ENCODE data around the gene CRKL.

Gene CRKL

DNA sequence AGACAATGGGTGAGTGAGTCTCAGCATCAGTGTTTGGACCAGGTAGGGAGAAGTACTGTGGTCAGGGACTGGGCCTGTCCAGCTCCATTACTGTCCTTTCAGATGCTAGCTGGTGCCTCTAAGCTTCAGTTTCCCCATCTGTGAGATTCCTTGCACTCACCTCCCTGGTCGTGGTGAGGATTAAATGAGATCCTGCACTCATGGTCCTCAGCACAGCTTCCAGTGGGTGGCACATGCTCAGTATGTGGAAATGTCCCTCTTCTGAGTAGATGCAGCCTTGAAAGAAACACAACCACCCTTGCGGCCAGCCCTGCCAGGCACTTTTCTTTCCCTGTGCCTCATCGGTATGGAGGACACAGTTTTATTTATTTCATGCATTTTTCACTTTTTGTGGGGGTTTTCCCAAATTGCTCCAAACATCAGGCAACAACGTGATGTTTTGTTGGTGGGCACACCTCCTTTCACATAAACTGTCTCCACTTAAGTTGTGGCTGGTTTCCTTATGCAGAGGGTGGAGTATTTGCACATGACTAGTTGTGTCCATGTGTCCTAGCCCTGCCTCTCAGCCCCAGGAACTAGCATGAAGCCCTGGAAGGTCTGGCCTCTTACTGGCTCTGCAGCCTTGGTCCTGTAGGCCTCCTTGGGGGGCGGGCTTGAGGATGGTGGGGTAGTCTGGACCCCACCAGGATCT lies 66.0 kb downstream of the CRKL start:
- DNase-seq: no peak

DNA sequence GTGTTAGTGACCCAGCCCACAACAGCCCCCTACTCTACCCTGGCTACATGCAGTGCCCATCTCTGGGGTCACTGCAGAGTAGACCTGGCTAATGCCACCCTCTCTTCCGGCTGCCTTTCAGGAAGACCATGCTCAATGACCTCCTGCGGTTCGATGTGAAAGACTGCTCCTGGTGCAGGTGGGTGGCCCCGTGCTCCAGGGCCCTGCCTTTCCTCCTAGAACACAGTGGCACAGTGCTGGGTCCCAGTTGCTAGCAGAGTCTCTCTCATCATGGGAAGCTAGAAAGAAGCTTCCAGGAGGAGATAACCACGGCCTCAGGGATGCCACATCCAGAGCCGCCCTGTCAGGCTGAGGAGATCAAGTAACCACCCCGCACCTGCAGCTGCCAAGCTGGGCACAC lies 68.5 kb downstream of the CRKL start:
- no peak for DNase-seq

DNA sequence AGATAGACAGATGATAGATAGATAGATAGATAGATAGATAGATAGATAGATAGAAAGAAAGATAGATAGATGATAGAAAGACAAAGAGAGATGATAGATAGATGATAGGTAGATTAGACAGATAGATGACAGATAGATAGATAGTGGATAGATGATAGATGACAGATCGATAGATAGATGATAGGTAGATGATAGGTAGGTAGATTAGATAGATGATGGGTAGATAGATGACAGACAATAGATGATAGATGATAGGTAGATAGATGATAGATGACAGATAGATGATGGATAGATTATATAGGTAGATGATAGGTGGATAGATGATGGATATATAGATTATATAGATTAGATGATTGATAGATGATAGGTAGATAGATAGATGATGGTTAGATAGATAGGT lies 69.2 kb downstream of the CRKL start:
- DNase-seq: no peak

DNA sequence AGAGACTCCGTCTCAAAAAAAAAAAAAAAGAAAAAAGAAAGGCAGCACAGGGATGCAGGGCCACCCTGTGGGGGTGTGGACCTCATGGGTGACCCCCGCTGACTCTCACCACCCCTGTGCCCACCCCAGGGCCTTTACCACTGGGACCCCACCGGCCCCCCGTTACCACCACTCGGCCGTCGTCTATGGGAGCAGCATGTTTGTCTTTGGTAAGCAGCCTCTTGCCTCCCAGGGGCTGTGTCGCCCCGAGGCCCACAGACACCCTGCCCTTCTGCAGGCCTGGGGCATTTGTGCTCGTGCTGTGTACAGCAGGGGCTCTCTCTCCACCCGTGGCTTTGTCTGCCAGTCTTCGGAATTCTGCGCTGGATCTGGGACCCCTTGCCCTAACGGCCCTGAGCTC lies 70.2 kb downstream of the CRKL start:
- DNase-seq: no peak

DNA sequence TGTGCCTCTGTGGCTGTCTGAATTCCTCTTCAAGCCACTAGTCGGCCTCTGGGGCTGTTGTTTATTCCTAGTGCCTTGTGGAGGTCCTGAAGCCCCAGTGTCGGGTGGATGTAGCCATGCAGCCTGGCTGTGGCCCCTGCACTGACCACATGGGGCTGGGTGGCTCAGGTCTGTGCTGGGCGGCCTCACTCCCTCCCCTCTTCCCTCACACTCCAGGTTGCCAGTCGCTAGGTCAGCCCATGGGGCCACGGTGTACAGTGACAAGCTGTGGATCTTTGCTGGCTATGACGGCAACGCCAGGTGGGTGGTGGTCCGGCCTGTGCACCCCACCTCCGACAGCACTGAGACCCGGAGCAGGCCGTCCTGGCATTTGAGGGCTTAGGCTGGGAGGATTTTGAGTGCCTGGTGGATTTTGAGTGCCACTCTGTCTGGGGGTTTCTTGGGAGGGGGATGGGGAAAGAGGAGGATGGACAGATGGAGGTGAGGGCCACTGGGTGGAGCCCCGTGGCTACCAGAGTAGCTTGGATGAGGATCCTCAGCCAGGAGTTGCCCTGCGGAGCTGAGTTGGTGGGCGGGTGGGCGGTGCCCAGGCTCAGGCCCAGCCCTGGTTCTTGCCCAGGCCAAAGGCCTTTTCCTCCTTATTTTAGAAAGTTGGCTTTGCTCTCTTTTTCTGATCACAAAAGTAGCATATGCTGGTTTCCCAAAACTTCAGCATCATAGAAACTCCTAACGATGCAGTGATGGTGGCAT lies 71.5 kb downstream of the CRKL start:
- DNase-seq: no peak

DNA sequence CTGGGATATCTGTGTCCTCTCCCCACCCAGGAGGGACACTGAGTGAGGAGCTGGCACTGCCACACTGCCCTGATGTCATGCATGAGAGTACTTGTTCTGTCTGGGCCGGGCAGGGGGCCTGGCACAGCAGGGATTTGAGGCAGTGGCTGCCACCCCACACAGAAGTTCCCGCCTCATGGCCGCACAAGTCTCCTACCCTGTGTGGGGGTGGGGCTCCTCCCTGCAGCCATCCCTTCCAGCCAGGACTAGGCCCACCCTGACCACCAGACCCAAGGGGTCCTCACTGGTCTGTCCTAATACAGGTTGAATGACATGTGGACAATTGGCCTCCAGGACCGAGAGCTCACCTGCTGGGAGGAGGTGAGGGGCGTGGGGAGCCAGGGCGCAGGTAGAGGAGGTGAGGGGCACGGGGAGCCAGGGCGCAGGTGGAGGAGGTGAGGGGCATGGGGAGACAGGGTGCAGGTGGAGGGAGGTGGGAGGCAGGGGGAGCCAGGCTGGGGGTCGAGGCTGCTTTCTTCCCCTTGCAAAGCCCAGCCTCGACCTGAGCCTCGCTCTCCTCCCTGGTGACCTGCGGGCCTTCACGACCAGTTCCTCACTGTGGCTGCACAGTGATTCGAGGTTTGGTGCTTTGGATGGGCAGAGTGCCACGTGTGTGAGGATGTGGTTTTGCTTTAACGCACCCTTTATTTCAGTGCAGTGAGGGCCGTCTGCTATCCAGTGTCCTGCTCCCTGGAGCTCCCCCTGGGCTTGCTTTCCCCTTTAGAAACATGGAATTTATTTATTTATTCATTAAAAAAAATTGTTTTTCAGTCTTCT lies 72.3 kb downstream of the CRKL start:
- DNase-seq: no peak

DNA sequence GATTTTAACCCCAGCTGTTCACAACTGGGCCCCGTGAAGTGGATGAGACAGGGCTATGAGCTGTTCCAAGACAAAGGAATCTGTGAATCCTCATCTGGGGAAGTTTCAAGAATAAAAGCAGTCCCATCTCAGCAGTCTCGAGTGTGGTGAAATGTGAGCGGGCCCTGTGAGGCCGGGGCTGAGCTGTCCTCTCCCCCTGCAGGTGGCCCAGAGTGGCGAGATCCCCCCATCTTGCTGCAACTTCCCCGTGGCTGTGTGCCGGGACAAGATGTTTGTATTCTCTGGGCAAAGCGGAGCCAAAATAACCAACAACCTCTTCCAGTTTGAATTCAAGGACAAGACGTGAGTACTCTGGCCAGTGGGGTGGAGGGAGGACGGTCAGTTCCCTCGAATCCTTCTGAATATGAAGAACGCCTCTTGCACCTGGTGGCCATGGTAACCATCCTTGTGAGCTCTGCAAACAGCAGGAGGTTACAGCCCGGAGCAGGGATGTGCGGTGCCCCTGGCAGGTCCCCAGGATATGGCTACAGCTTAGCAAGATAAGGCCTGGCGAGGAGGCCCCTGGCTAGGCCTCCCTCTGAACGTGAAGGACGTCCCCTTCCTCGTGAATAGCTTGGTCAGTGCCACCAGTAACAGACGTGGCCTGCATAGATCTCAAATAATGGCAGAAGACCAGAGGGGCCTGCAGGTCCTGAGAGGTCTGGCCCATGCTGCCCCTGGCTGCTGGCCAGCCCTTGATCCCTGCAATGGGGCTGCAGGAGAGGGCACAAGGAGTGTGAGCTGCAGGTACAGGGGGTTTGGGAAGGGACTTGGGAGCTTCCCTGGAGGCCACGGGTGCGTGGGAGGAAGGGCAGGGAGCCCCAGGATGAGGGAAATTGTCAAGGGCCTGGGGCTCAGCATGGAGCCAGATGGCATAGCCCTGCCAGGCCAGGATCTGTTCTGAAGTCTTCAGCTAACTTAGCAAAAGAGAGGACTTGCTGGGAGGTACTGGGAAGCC lies 73.3 kb downstream of the CRKL start:
- DNase-seq: no peak

DNA sequence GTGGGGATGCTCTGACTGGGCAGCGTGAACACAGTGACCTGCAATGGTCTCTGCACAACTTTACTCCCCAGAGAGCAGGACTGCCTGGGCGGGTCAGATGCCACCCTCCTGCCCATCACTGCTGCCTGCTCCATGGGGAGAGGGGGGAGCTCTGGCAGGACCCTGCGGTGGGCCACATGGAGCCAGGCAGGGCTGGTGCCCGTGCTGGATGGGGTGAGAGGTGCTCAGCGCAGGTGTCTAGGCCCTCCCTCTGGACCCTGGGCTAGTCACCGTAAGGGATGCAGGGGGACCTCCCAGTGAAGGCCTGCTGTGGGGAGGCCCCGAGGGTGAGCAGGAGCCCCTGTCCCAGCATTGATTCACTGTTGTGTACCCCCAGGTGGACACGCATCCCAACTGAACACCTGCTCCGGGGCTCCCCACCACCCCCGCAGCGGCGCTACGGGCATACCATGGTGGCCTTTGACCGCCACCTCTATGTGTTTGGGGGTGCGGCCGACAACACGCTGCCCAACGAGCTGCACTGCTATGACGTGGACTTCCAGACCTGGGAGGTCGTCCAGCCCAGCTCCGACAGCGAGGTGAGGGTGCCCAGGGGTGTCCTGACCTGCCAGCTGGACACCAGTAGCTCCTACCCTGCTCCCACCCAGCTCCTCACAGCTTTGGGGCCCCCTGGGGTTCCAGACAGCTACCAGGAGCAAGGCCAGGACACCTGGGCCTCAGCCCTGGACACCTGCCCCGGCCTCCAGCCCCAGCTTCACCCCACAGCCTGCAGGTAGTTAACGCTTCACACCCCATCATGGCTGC lies 74.2 kb downstream of the CRKL start:
- DNase-seq: no peak

DNA sequence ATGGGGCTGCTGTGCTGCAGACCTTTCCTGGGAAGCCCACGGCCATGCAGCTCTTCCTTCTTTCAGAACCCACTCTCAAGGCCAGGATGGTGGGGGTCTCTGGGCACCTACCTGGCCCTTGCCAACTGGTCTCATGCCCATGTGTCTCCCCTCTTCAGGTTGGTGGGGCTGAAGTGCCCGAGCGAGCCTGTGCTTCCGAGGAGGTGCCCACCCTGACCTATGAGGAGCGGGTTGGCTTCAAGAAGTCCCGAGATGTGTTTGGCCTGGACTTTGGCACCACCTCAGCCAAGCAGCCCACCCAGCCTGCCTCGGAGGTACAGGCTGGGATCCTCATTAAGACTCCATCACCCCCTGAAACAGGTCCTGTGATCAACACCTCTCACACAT lies 74.8 kb downstream of the CRKL start:
- no peak for DNase-seq

DNA sequence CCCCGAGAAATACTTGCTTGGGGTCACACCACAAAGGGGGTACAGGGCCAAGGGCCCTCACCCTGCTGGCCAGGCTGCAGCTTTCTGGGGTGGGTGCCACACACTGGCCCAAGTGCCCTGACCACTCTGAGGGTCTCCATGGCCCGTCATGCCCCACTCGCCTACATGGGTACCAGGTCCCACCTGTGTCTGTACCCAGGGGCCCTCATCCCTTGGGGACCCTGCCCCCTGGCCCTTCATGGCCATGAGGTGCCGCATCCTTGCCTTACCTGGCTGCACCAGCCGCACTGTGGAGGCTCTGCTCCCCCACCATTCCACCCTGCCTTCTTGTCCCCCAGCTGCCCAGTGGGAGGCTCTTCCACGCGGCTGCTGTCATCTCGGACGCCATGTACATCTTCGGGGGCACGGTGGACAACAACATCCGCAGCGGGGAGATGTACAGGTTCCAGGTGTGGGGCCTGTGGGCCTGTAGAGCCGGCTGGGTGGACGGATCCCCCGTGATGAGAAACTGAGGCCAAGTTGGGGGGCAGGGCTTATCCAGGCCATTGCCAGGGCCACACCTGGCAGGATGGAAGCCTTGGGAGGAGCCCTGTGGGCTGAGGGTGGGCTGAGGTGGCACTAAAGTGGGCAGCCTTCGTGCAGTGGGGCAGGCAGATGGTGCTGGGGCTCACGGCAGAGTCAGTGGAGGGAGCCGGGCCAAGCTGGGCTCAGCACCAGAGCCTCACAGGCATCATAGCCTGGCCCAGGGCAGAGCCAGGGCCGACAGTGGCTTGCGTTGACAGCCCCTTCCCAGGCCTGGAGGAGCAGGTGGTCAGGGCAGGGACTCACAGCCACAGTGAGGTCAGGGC lies 75.5 kb downstream of the CRKL start:
- no peak for DNase-seq

DNA sequence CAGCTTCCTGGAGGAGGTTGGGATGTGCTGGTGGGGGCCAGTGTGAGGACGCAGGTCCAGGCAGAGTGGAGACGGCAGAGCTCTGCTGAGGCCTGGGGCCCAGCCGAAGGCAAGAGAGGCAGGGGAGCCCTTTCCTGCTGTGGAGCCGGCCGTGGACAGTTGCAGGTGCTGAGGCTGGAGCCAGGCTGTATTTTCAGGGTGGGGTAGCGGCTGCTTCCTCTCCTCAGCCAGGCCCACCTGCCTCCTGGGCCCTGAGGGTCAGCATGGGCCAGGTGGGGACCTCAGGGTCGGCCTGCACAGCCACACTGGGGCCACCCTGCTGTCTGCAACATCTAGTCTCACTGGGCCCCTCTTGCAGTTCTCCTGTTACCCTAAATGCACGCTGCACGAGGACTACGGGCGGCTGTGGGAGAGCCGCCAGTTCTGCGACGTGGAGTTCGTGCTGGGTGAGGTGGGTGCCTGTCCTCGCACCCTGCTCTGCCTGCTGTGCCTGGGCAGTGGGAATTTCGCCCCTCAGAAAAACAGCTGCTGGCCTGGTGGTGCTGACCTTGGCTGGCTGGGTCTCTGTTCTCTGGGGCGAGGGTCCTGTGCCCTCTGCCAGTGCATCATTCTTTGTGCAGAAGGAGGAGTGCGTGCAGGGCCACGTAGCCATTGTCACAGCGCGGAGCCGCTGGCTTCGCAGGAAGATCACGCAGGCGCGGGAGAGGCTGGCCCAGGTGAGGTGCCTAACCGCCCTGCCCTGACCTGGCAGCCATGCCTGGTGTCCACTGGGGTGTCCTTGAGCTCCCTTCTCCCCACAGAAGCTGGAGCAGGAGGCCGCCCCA lies 76.3 kb downstream of the CRKL start:
- no peak for DNase-seq

DNA sequence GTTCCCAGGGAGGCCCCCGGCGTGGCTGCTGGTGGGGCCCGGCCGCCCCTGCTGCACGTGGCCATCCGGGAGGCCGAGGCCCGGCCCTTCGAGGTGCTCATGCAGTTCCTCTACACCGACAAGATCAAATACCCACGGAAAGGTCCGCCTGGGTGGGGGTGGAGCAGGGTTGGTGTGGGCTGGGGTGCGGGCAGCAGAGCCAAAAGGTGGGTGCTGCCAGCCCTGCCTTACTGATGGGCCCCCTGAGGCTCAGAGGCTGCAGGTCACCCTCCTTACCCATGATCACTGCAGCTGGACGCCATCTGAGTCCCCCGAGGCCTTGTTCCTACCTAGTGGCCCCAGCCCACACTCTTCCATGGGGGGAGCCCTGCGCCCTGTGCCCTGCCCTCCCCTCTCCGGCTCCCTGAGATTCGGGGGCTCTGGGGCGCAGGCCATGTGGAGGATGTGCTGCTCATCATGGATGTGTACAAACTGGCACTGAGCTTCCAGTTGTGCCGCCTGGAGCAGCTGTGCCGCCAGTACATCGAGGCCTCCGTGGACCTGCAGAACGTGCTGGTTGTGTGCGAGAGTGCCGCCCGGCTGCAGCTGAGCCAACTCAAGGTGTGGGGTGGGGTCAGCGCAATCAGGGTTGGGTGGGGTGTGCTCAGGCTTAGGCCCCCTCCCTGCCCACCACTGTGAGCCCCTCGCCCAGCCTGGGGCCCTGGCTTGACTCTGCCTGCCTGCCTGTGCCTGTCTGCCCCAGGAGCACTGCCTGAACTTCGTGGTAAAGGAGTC lies 77.1 kb downstream of the CRKL start:
- DNase-seq: no peak

DNA sequence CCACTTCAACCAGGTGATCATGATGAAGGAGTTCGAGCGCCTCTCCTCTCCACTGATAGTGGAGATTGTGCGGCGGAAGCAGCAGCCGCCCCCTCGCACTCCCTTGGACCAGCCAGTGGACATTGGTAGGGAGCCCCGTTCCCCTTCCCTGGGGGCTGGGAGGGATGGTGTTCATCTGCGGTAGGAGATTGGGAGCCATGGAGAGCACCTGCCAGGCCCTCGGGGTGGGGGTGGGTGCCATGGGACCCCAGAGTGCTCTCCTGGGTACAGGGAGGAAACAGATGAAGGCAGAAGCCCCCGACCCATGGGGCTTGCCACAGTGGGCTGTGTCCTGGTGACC lies 77.7 kb downstream of the CRKL start:
- no peak for DNase-seq

DNA sequence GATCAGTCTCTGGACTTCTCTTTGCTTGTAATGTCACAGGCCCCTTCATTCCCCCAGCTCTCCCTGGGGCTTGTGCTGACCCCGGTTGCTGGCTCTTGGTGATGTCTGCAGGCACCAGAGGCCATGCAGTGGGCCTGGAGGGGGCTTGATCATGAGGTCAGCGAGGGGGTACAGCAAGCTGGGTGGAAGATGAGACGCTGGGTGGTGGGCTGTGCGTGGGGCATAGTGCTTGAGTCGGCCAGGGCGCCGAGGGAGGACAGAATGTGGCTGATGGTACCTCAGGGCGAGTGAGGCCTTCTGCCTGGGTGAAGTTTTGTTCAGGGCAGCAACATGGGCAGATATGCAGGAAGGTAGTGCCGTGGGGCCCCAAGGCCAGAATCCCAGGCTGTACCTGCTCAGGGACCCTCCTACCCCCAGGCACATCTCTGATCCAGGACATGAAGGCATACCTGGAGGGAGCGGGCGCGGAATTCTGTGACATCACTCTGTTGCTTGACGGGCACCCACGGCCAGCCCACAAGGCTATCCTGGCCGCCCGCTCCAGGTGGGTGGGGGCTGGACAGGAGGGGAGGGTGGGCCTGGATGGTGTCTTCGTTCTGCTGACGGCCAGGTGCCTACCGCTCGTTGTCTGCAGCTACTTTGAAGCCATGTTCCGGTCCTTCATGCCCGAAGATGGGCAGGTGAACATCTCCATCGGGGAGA lies 78.3 kb downstream of the CRKL start:
- DNase-seq: no peak

DNA sequence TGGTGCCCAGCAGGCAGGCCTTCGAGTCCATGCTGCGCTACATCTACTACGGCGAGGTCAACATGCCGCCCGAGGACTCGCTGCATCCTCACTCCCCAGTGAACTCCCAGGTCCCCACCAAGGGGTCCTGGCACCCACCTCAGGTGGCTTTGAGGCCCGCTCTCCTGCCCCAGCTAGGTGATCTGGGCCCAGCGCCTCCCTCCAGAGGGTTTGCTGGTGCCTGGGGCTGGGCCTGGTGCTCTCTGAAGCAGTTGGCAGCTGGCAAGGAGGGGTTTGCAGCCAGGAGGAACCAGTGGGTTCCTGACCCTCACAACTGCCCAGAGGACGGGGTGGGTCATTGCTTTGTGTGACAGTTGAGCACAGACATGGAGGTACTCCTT lies 78.8 kb downstream of the CRKL start:
- DNase-seq: no peak

DNA sequence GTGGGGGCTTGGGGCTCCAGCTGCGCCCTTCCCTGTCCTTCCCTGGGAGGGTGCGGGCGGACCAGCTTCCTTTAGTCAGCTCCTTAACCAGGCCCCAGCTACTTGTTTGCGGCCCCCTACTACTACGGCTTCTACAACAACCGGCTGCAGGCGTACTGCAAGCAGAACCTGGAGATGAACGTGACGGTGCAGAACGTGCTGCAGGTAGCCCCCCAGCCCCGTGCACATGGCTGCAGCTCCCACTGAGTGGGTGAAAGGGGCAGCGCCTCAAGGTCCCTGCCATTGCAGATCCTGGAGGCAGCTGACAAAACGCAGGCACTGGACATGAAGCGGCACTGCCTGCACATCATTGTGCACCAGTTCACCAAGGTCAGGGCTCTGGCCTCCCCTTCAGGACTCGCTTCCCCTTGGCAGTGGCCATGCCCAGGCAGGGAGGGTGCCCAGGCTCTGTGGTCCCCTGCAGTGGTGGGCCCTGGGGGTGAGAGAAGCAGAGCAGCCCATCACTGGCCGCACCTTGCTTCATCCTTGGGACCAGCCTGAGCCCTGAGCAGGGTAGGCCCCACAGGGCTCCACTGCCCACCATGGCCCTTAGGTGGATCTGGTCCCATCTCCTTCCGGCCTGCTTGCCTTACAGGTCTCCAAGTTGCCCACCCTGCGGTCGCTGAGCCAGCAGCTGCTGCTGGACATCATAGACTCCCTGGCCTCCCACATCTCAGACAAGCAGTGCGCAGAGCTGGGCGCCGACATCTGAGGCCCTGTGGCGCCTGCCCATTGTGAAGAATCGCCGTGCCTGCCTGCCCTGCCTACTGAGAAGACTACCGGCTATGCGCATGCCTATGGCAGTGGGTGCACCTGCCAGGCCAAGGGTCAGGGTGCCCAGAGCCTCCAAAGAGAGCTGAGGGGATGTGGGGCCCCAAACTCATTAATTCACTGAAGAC lies 79.7 kb downstream of the CRKL start:
- DNase-seq: no peak

DNA sequence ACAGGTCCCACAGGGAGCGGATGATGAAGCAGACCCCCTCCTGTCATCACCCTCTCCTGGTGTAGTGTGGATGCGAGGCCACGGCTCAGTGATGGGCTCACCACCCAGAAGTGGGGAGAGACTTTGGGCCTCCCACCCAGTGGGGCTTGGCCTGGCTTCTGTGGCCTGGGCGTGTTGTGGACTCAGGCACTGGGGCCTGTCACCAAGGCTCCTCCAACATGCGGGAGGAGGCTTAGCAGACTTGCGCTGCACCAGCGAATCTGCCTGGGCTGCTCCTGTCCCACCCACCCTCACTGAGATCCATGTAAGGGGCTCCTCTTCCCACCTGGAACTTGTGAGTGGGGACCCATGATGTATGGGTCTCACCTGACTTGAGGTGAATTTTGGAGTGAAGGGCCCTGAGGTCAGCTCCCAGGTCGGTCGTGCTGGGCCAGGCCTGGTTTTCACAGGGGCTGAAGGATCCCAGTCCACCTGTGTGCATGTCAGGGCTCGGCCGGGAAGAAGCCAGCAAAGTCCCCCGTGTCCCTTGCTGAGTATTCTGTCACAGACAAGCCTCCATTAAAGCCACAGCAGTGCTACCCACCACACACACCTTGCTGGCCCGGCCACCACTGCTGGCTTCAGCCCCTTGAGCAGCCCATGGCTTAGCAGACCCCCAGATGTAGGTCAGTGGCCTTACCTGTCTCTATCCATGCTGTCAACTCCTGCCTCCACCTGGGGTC lies 80.5 kb downstream of the CRKL start:
- no peak for DNase-seq

Data from stimulated activated CD4-positive, alpha-beta T cell treated with anti-CD3 and anti-CD28 coated beads, Interleukin-4, amount 100 ng/mL, for 24 hours (primary cell).